A204.1 (cell line): Measurements from ENCODE around the gene INPPL1.
"Not testable (repeated sequence)": the region's sequence is repeated elsewhere in the genome, so short reads cannot be mapped to it uniquely, and the experiment has no call there.

Experiments used
- FAIRE-seq: peaks from 2 replicates; lab custom pipeline; 2012; peaks lifted over from hg19 to GRCh38; lab: Jason Lieb, UNC

Gene INPPL1

GRCh38 chr11:72244361-72245262, 20.0 kb downstream of the INPPL1 start:
- no peak for FAIRE-seq

GRCh38 chr11:72245263-72245816, 20.8 kb downstream of the INPPL1 start:
- FAIRE-seq, result no peak

- FAIRE-seq, result no peak
These were observed 23.0 kb downstream of the INPPL1 start for GRCh38 chr11:72247584-72247983.

- FAIRE-seq, result no peak
These were observed 25.4 kb downstream of the INPPL1 start for GRCh38 chr11:72249961-72250360.

- no peak for FAIRE-seq
These were observed 26.3 kb downstream of the INPPL1 start for GRCh38 chr11:72250661-72251464.

GRCh38 chr11:72251614-72252013, 27.0 kb downstream of the INPPL1 start:
- no peak for FAIRE-seq

- no peak for FAIRE-seq
These were observed 28.8 kb downstream of the INPPL1 start for GRCh38 chr11:72253392-72253791.

GRCh38 chr11:72254299-72254993, 29.9 kb downstream of the INPPL1 start:
- FAIRE-seq, result no peak

GRCh38 chr11:72257570-72257969, 33.0 kb downstream of the INPPL1 start:
- FAIRE-seq, result no peak

- no peak for FAIRE-seq
These were observed 34.9 kb downstream of the INPPL1 start for GRCh38 chr11:72259490-72259889.

- FAIRE-seq, result no peak
These were observed 36.0 kb downstream of the INPPL1 start for GRCh38 chr11:72260574-72260973.

- FAIRE-seq, result no peak
These were observed 38.8 kb downstream of the INPPL1 start for GRCh38 chr11:72263361-72263760.

GRCh38 chr11:72265951-72266350, 41.4 kb downstream of the INPPL1 start:
- FAIRE-seq, result no peak

GRCh38 chr11:72266960-72267359, 42.4 kb downstream of the INPPL1 start:
- not testable (repeated sequence) for FAIRE-seq

GRCh38 chr11:72267956-72268617, 43.5 kb downstream of the INPPL1 start:
- FAIRE-seq, result peak; percentile 96

GRCh38 chr11:72271980-72272379, 47.4 kb downstream of the INPPL1 start:
- no peak for FAIRE-seq

- no peak for FAIRE-seq
These were observed 49.9 kb downstream of the INPPL1 start for GRCh38 chr11:72274435-72274834.

- FAIRE-seq, result no peak
These were observed 54.3 kb downstream of the INPPL1 start for GRCh38 chr11:72278905-72279304.

- FAIRE-seq, result no peak
These were observed 55.5 kb downstream of the INPPL1 start for GRCh38 chr11:72280037-72280436.

GRCh38 chr11:72280726-72281315, 56.3 kb downstream of the INPPL1 start:
- FAIRE-seq, result no peak

- FAIRE-seq, result no peak
These were observed 59.4 kb downstream of the INPPL1 start for GRCh38 chr11:72283947-72284346.
